GM18505 (cell line): Measurements from ENCODE around the gene RAX2.

Source experiments
- ATAC-seq: cut with Tn5 transposase; IDR thresholded peaks from one replicate; pipeline ENCODE4 v1.9.1; 2021; ENCODE audit not compliant: unreplicated experiment
- POLR2A ChIP-seq: IDR thresholded peaks from 4 replicates; pipeline ENCODE4 v1.6.1; 2011; ENCODE audit warnings: borderline replicate concordance; ENCODE audit not compliant: insufficient read depth, insufficient read length; ENCODE audit errors: extremely low read depth

Gene RAX2

GRCh38 chr19:3807574-3808354 lies 35.7 kb upstream of the RAX2 start:
- ATAC-seq = no peak
- no peak for TF ChIP-seq POLR2A

- no peak for ATAC-seq
- no peak for TF ChIP-seq POLR2A
Measured at GRCh38 chr19:3807131-3807480, 35.1 kb upstream of the RAX2 start.

- TF ChIP-seq POLR2A = no peak
- ATAC-seq = no peak
Measured at GRCh38 chr19:3805859-3806258, 33.8 kb upstream of the RAX2 start.

GRCh38 chr19:3804429-3804828 lies 32.4 kb upstream of the RAX2 start:
- no peak for TF ChIP-seq POLR2A
- ATAC-seq = no peak

GRCh38 chr19:3803986-3804385 lies 32.0 kb upstream of the RAX2 start:
- no peak for TF ChIP-seq POLR2A
- ATAC-seq = no peak

GRCh38 chr19:3803114-3803888 lies 31.3 kb upstream of the RAX2 start:
- no peak for ATAC-seq
- no peak for TF ChIP-seq POLR2A

- no peak for ATAC-seq
- no peak for TF ChIP-seq POLR2A
Measured at GRCh38 chr19:3801412-3802096, 29.5 kb upstream of the RAX2 start.

- no peak for ATAC-seq
Measured at GRCh38 chr19:3800996-3801395, 29.0 kb upstream of the RAX2 start.

GRCh38 chr19:3798137-3798536 lies 26.1 kb upstream of the RAX2 start:
- no peak for ATAC-seq
- no peak for TF ChIP-seq POLR2A

More at GRCh38 chr19:3800996-3801395, 29.0 kb upstream of the RAX2 start:
- no peak for TF ChIP-seq POLR2A

GRCh38 chr19:3796358-3796757 lies 24.3 kb upstream of the RAX2 start:
- no peak for TF ChIP-seq POLR2A
- ATAC-seq = no peak

GRCh38 chr19:3793799-3794198 lies 21.8 kb upstream of the RAX2 start:
- no peak for TF ChIP-seq POLR2A
- no peak for ATAC-seq

- no peak for ATAC-seq
- no peak for TF ChIP-seq POLR2A
Measured at GRCh38 chr19:3792114-3792513, 20.1 kb upstream of the RAX2 start.

- no peak for TF ChIP-seq POLR2A
- no peak for ATAC-seq
Measured at GRCh38 chr19:3790941-3791340, 18.9 kb upstream of the RAX2 start.

GRCh38 chr19:3790209-3790734 lies 18.2 kb upstream of the RAX2 start:
- TF ChIP-seq POLR2A = no peak
- ATAC-seq = no peak

- TF ChIP-seq POLR2A = no peak
Measured at GRCh38 chr19:3788996-3789778, 17.2 kb upstream of the RAX2 start.

More at GRCh38 chr19:3788996-3789778, 17.2 kb upstream of the RAX2 start:
- ATAC-seq = no peak
